Activated naive CD8-positive, alpha-beta T cell treated with anti-CD3 and anti-CD28 coated beads for 36 hours (primary cell): Measurements from ENCODE around the gene WASHC2C. TPM values are rescaled to one million over a fixed set of nuclear protein-coding genes. Genes with fewer than 3 reads are reported as not detected.
"Not testable (repeated sequence)": the region's sequence is repeated elsewhere in the genome, so short reads cannot be mapped to it uniquely, and the experiment has no call there.

ENCODE experiments used
- DNase-seq: peaks from one replicate; pipeline ENCODE4 v3.0.0; 2021
- H3K27ac Mint-ChIP-seq: one replicate; pipeline ENCODE4 v1.8.0; 2022; ENCODE audit warnings: mild to moderate bottlenecking, moderate library complexity, mixed read lengths
- H3K27me3 Mint-ChIP-seq: one replicate; pipeline ENCODE4 v1.8.0; 2022; ENCODE audit warnings: mild to moderate bottlenecking, mixed read lengths
- H3K36me3 Mint-ChIP-seq: one replicate; pipeline ENCODE4 v1.8.0; 2021; ENCODE audit warnings: mild to moderate bottlenecking, mixed read lengths
- H3K4me1 Mint-ChIP-seq: one replicate; pipeline ENCODE4 v1.8.0; 2021; ENCODE audit warnings: mixed read lengths
- H3K4me3 Mint-ChIP-seq: one replicate; pipeline ENCODE4 v1.8.0; 2022; ENCODE audit warnings: mild to moderate bottlenecking, moderate library complexity, mixed read lengths
- H3K9me3 Mint-ChIP-seq: one replicate; pipeline ENCODE4 v1.8.0; 2022; ENCODE audit warnings: mixed read lengths
- total RNA-seq, 2 experiments: library from RNA; stranded (reverse); gene quantifications; one replicate each; pipeline ENCODE4 v1.2.3, GENCODE V29; 2021

The WASHC2C gene, protein sequence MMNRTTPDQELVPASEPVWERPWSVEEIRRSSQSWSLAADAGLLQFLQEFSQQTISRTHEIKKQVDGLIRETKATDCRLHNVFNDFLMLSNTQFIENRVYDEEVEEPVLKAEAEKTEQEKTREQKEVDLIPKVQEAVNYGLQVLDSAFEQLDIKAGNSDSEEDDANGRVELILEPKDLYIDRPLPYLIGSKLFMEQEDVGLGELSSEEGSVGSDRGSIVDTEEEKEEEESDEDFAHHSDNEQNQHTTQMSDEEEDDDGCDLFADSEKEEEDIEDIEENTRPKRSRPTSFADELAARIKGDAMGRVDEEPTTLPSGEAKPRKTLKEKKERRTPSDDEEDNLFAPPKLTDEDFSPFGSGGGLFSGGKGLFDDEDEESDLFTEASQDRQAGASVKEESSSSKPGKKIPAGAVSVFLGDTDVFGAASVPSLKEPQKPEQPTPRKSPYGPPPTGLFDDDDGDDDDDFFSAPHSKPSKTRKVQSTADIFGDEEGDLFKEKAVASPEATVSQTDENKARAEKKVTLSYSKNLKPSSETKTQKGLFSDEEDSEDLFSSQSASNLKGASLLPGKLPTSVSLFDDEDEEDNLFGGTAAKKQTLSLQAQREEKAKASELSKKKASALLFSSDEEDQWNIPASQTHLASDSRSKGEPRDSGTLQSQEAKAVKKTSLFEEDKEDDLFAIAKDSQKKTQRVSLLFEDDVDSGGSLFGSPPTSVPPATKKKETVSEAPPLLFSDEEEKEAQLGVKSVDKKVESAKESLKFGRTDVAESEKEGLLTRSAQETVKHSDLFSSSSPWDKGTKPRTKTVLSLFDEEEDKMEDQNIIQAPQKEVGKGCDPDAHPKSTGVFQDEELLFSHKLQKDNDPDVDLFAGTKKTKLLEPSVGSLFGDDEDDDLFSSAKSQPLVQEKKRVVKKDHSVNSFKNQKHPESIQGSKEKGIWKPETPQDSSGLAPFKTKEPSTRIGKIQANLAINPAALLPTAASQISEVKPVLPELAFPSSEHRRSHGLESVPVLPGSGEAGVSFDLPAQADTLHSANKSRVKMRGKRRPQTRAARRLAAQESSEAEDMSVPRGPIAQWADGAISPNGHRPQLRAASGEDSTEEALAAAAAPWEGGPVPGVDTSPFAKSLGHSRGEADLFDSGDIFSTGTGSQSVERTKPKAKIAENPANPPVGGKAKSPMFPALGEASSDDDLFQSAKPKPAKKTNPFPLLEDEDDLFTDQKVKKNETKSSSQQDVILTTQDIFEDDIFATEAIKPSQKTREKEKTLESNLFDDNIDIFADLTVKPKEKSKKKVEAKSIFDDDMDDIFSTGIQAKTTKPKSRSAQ (N-terminal part only)
- 10 to 100 TPM; 20.1 to 21.8 TPM for total RNA-seq

GRCh38 chr10:45726703-45727420, at the start of gene WASHC2C:
Gene WASHC2C, plus strand, starts transcription at chr10:45727266. Its CDS starts 52 bp downstream, at chr10:45727318.
- H3K36me3 Mint-ChIP-seq, H3K27me3 Mint-ChIP-seq, H3K4me1 Mint-ChIP-seq, H3K9me3 Mint-ChIP-seq: not testable (repeated sequence)
- peak within 1 kb of the TSS; percentile 80 for H3K4me3 Mint-ChIP-seq
- peak within 1 kb of the TSS; percentile 79 for H3K27ac Mint-ChIP-seq
- DNase-seq: peak; percentile 91

GRCh38 chr10:45678467-45678866, 48.6 kb upstream of the WASHC2C start:
- not testable (repeated sequence) for DNase-seq, H3K36me3 Mint-ChIP-seq, H3K9me3 Mint-ChIP-seq, H3K4me1 Mint-ChIP-seq, H3K27ac Mint-ChIP-seq, H3K27me3 Mint-ChIP-seq, H3K4me3 Mint-ChIP-seq

GRCh38 chr10:45710200-45710796, 16.8 kb upstream of the WASHC2C start:
- H3K27me3 Mint-ChIP-seq, H3K36me3 Mint-ChIP-seq, DNase-seq, H3K4me3 Mint-ChIP-seq, H3K27ac Mint-ChIP-seq, H3K4me1 Mint-ChIP-seq, H3K9me3 Mint-ChIP-seq: not testable (repeated sequence)

DNA sequence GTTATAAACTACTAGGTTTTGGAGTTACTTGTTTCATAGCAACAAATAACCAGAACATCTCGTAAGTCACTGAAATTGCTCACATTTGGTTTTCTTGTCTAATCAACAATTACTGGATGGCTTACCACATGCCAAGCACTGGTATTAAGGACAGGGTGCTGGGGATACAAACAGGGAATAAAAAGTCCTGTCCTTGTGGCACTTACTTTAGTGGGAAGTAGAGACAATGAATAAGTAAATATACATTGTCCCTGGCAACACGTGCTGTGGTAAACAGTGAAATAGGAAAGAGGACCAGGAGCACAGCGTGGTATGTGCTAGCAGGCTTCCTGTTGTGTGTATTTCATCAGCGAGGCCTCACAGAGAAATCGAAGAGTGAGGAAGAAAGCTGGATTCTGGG, 15.8 kb upstream of the WASHC2C start:
- H3K36me3 Mint-ChIP-seq, H3K4me1 Mint-ChIP-seq, H3K9me3 Mint-ChIP-seq, H3K4me3 Mint-ChIP-seq, DNase-seq, H3K27ac Mint-ChIP-seq, H3K27me3 Mint-ChIP-seq: not testable (repeated sequence)

DNA sequence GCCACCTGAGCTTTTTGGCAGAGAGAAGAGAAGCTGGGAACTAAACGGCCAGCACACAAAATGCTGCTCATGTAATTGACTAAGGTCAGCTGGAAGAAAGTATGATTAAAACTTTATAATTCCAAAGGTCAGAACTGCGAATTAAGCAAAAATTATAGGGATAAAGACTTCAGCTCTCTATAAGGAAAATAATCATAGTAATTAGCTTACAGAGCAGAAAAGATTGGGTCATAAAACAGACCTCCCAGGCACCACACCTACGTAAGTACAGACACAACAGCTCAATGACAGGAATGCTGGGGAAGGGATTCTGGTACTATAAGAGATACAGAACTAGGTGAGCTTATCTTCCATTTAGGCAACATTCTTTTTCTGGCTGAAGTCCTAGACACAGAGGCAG, 10.0 kb upstream of the WASHC2C start:
- not testable (repeated sequence) for H3K9me3 Mint-ChIP-seq, H3K36me3 Mint-ChIP-seq, H3K27me3 Mint-ChIP-seq, DNase-seq, H3K4me1 Mint-ChIP-seq, H3K27ac Mint-ChIP-seq, H3K4me3 Mint-ChIP-seq

DNA sequence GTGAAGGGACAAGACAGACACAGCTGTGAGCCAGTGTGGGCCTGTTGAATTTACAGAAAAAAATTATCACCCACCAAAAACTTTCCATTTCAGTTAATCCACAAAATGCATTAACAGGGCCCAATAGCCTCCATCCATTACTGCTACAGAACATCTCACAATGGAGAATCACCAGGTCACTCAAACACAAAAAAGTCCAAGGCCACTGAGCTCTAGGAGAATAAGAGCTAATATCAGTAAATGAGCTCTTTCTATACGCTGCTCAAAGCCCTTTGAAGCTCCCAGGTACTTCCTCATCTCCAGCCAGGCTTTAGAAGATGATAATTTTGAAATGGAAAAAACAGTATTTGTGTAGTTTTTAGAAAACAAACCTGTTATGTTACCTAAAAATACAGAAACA, 9.4 kb upstream of the WASHC2C start:
- not testable (repeated sequence) for H3K36me3 Mint-ChIP-seq, DNase-seq, H3K27ac Mint-ChIP-seq, H3K4me1 Mint-ChIP-seq, H3K4me3 Mint-ChIP-seq, H3K9me3 Mint-ChIP-seq, H3K27me3 Mint-ChIP-seq

- not testable (repeated sequence) for H3K27me3 Mint-ChIP-seq, H3K36me3 Mint-ChIP-seq, DNase-seq
Measured at GRCh38 chr10:45721503-45721902, 5.6 kb upstream of the WASHC2C start.

GRCh38 chr10:45723851-45724250, 3.2 kb upstream of the WASHC2C start:
- H3K4me3 Mint-ChIP-seq, H3K36me3 Mint-ChIP-seq, H3K27me3 Mint-ChIP-seq: not testable (repeated sequence)

More at GRCh38 chr10:45721503-45721902, 5.6 kb upstream of the WASHC2C start:
- H3K27ac Mint-ChIP-seq, H3K9me3 Mint-ChIP-seq, H3K4me1 Mint-ChIP-seq, H3K4me3 Mint-ChIP-seq: not testable (repeated sequence)

DNA sequence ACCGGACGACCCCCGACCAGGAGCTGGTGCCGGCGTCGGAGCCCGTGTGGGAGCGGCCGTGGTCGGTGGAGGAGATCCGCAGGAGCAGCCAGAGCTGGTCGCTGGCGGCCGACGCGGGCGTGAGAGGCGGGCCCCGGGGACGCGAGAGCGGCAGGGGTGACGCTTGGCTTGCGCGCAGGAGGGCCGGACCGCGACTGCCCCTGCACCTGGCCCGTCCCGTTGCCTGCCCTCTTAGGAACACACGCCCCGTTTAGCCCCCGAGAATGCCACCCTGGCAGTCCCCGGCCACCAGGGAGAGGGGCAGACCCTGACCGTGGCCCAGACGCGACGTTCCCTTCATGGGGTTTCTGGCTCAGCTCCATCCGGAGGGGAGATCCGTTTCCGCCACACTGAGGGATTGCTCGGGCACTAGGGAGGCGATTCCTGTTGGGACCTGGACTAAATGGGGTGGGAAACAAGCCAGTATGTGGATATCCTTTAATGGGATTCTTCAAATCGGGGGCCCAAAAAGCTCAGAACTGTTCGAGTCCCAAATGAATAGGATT, 427 bp downstream of the WASHC2C start:
- Mint-ChIP-seq H3K27ac (peak overlapping the region; percentile 68), H3K4me3 (peak overlapping the region; percentile 80)
- not testable (repeated sequence) for H3K36me3 Mint-ChIP-seq, H3K4me1 Mint-ChIP-seq, H3K9me3 Mint-ChIP-seq, DNase-seq, H3K27me3 Mint-ChIP-seq

More at GRCh38 chr10:45723851-45724250, 3.2 kb upstream of the WASHC2C start:
- H3K27ac Mint-ChIP-seq, DNase-seq, H3K4me1 Mint-ChIP-seq, H3K9me3 Mint-ChIP-seq: not testable (repeated sequence)

- not testable (repeated sequence) for H3K27me3 Mint-ChIP-seq, DNase-seq, H3K27ac Mint-ChIP-seq, H3K9me3 Mint-ChIP-seq, H3K4me1 Mint-ChIP-seq, H3K4me3 Mint-ChIP-seq, H3K36me3 Mint-ChIP-seq
Measured at GRCh38 chr10:45734449-45734848, 7.4 kb downstream of the WASHC2C start.

DNA sequence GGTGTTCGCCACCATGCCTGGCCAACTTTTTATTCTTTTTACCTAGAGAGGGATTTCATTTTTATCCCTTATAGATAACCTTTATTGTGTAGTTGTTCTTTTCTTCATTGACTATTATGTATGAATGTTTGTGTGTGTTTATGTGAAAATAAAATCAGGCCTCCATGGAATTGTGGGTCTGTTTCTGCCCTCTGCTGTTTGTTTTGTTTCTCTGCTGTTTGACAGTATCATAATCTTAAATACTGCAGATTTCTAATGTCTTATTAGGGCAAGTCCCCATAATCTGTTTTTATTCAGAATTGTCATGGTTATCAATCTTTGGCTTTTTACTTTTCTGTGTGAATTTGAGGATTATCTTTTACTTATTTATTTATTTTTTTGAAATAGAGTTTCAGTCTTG, 7.8 kb downstream of the WASHC2C start:
- H3K9me3 Mint-ChIP-seq, H3K4me1 Mint-ChIP-seq, H3K27ac Mint-ChIP-seq, H3K36me3 Mint-ChIP-seq, H3K27me3 Mint-ChIP-seq, H3K4me3 Mint-ChIP-seq, DNase-seq: not testable (repeated sequence)

DNA sequence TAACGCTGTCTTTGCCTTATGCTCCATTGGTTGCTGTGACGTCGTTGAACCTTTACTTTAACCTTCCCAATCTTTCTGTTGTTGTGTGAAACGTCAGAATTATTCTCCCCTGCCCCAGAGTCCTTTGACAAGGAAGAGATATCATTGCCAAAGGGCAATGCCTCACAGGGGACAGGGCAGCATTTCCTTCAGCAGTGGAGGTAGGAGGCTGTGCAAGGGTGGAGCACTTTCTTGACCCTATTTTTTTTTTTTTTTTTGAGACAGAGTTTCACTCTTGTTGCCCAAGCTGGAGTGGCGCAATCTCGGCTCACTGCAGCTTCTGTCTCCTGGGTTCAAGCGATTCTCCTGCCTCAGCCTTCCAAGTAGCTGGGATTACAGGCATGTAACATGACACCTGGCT, 14.5 kb downstream of the WASHC2C start:
- H3K27ac Mint-ChIP-seq, H3K4me3 Mint-ChIP-seq, DNase-seq, H3K9me3 Mint-ChIP-seq, H3K4me1 Mint-ChIP-seq, H3K27me3 Mint-ChIP-seq, H3K36me3 Mint-ChIP-seq: not testable (repeated sequence)

- H3K27ac Mint-ChIP-seq, H3K27me3 Mint-ChIP-seq, H3K36me3 Mint-ChIP-seq, H3K9me3 Mint-ChIP-seq, H3K4me1 Mint-ChIP-seq, DNase-seq, H3K4me3 Mint-ChIP-seq: not testable (repeated sequence)
Measured at GRCh38 chr10:45742014-45742413, 14.9 kb downstream of the WASHC2C start.

DNA sequence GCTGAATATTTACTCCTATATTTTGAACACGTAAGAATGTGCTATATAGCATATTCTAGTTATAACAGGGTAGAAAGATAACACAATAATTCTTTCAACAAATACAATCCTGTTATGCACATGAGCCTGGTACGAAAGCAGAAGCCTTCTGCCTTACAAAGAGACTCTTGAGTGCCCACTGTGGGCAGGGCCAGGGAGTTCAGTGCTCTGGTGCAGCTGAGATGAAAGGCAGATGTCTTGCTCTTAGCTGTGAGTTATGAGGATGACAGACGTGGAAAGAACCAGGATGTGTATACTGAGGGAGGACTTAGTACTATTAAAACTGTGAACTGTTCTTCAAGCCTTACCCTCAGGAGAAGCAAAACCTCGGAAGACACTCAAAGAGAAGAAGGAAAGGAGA, 24.1 kb downstream of the WASHC2C start:
- H3K27me3 Mint-ChIP-seq, H3K9me3 Mint-ChIP-seq, H3K27ac Mint-ChIP-seq, H3K4me1 Mint-ChIP-seq, H3K4me3 Mint-ChIP-seq, DNase-seq, H3K36me3 Mint-ChIP-seq: not testable (repeated sequence)
